Calu3 (cell line): ENCODE measurements around the gene ZSCAN1. TPM values are rescaled to one million over a fixed set of nuclear protein-coding genes. Genes with fewer than 3 reads are reported as not detected.

Source experiments
- BruUV-seq: library from RNA; stranded (reverse); fragments of 400-500 nt; replicated peaks from 2 replicates; lab custom pipeline; 2021; lab: Mats Ljungman, UMichigan
- CTCF ChIA-PET: fragments of 300-600 bp; sonication (Branson Sonifier 250); formaldehyde crosslinking; loops from one replicate; lab custom pipeline; 2022; ENCODE audit warnings: antibody characterized with exemption; lab: Charles Lee
- DNase-seq: peaks from one replicate; pipeline ENCODE4 v3.0.0; 2022
- H3K27ac Mint-ChIP-seq: one replicate; pipeline ENCODE4 v1.8.0; 2022; ENCODE audit warnings: mixed read lengths; ENCODE audit not compliant: unreplicated experiment
- H3K27me3 Mint-ChIP-seq: one replicate; pipeline ENCODE4 v1.8.0; 2022; ENCODE audit warnings: mixed read lengths; ENCODE audit not compliant: unreplicated experiment
- H3K36me3 Mint-ChIP-seq: one replicate; pipeline ENCODE4 v1.8.0; 2022; ENCODE audit warnings: mild to moderate bottlenecking, moderate library complexity, mixed read lengths; ENCODE audit not compliant: insufficient read depth, unreplicated experiment
- H3K4me1 Mint-ChIP-seq: one replicate; pipeline ENCODE4 v1.8.0; 2022; ENCODE audit warnings: mild to moderate bottlenecking, low read depth, mixed read lengths; ENCODE audit not compliant: unreplicated experiment
- H3K4me3 Mint-ChIP-seq: one replicate; pipeline ENCODE4 v1.8.0; 2022; ENCODE audit warnings: mild to moderate bottlenecking, low read depth, moderate library complexity, mixed read lengths; ENCODE audit not compliant: unreplicated experiment
- H3K9me3 Mint-ChIP-seq: one replicate; pipeline ENCODE4 v1.8.0; 2022; ENCODE audit warnings: low read depth, mixed read lengths; ENCODE audit not compliant: unreplicated experiment
- intact Hi-C: fragments of 100-400 bp; cut with micrococcal nuclease; formaldehyde crosslinking; loops from one replicate; pipeline ENCODE4 v1.10.0; 2022; ENCODE audit not compliant: unreplicated experiment
- total RNA-seq: library from RNA; stranded (reverse); gene quantifications from 2 replicates; pipeline ENCODE4 v1.2.3, GENCODE V29; 2022
- TF ChIP-seq, protein P1 (sequence below): fragments of 200-600 bp; IDR thresholded peaks from one replicate; pipeline ENCODE4 v1.8.0; 2022; ENCODE audit warnings: antibody characterized with exemption; ENCODE audit not compliant: unreplicated experiment

Gene ZSCAN1
- total RNA-seq, 1 experiment from 2014 or later: not detected

GRCh38 chr19:58034477-58034793 lies 610 bp downstream of the ZSCAN1 start:
- H3K36me3 Mint-ChIP-seq: peaks cover 5% of the 10 kb centered on the region
- intact Hi-C loops: no loop called here
- DNase-seq: no peak
- H3K4me3 Mint-ChIP-seq: no peak overlapping the region
- CTCF ChIA-PET: interaction anchor here (0.6 kb wide), 1 partner anchor 19 kb away, joined by 4 read pairs; no protein-coding TSS in a partner anchor
- H3K9me3 Mint-ChIP-seq: peaks cover 22% of the 10 kb centered on the region
- no peak overlapping the region for H3K27ac Mint-ChIP-seq
- H3K27me3 Mint-ChIP-seq: no peaks in the 10 kb centered on the region
- no peaks in the 10 kb centered on the region for H3K4me1 Mint-ChIP-seq
- no TSS peak for BruUV-seq
- TF ChIP-seq, protein P1, sequence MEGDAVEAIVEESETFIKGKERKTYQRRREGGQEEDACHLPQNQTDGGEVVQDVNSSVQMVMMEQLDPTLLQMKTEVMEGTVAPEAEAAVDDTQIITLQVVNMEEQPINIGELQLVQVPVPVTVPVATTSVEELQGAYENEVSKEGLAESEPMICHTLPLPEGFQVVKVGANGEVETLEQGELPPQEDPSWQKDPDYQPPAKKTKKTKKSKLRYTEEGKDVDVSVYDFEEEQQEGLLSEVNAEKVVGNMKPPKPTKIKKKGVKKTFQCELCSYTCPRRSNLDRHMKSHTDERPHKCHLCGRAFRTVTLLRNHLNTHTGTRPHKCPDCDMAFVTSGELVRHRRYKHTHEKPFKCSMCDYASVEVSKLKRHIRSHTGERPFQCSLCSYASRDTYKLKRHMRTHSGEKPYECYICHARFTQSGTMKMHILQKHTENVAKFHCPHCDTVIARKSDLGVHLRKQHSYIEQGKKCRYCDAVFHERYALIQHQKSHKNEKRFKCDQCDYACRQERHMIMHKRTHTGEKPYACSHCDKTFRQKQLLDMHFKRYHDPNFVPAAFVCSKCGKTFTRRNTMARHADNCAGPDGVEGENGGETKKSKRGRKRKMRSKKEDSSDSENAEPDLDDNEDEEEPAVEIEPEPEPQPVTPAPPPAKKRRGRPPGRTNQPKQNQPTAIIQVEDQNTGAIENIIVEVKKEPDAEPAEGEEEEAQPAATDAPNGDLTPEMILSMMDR: no peak

DNA sequence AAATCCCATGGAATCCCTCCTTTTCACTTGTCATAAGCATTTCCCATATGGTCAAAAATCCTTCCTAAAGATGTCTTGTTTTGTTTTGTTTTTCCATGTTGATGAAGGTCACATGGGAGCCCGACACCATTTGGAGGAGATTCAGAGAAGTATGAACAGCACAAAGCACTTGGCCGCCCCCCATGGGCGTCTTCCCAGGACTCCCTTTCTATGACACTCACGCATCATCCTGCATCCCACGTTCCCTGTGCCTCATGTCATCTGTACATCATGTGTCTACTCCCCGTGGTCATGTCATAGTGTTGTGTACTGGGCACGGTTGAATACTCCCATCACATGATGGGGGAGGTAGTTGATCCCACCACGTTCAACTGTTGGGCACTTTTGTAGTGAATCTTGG lies 2.0 kb downstream of the ZSCAN1 start:
- TF ChIP-seq, protein P1: no peak
- no peak for DNase-seq
- no peaks in the 10 kb centered on the region for H3K27me3 Mint-ChIP-seq
- H3K9me3 Mint-ChIP-seq: peaks cover 20% of the 10 kb centered on the region
- BruUV-seq: no TSS peak
- no peak overlapping the region for H3K4me3 Mint-ChIP-seq
- peaks cover 5% of the 10 kb centered on the region for H3K36me3 Mint-ChIP-seq
- H3K4me1 Mint-ChIP-seq: no peaks in the 10 kb centered on the region
- intact Hi-C loops: no loop called here
- CTCF ChIA-PET: no interaction called here
- H3K27ac Mint-ChIP-seq: no peak overlapping the region

- peaks cover 5% of the 10 kb centered on the region for H3K36me3 Mint-ChIP-seq
- intact Hi-C loops: no loop called here
- no peak overlapping the region for H3K27ac Mint-ChIP-seq
- H3K4me3 Mint-ChIP-seq: no peak overlapping the region
- H3K27me3 Mint-ChIP-seq: no peaks in the 10 kb centered on the region
- TF ChIP-seq, protein P1: no peak
- no peaks in the 10 kb centered on the region for H3K4me1 Mint-ChIP-seq
- peaks cover 17% of the 10 kb centered on the region for H3K9me3 Mint-ChIP-seq
- no TSS peak for BruUV-seq
- DNase-seq: no peak
- CTCF ChIA-PET: no interaction called here
Measured at GRCh38 chr19:58037927-58038687, 4.3 kb downstream of the ZSCAN1 start.

- Mint-ChIP-seq H3K27me3 (no peaks in the 10 kb centered on the region), H3K27ac (no peak overlapping the region), H3K9me3 (peaks cover 17% of the 10 kb centered on the region), H3K4me3 (no peak overlapping the region), H3K36me3 (peaks cover 5% of the 10 kb centered on the region), H3K4me1 (no peaks in the 10 kb centered on the region)
- intact Hi-C loops: no loop called here
- DNase-seq: no peak
- TF ChIP-seq, protein P1: no peak
- CTCF ChIA-PET: no interaction called here
- BruUV-seq: no TSS peak
Measured at GRCh38 chr19:58038688-58039204, 4.9 kb downstream of the ZSCAN1 start.
